ENCODE data around the gene PHKA2. TPM values are rescaled to one million over a fixed set of nuclear protein-coding genes. Genes with fewer than 3 reads are reported as not detected.

PHKA2 gene
- total RNA-seq, 1 donor from 2014 or later: 72.2 TPM

- no peak for DNase-seq (ENCODE audit: low spot score in 2 of 2, unreplicated experiment in 2 of 2)
- H3K4me1 Mint-ChIP-seq: peaks cover 8% of the 10 kb centered on the region
- no peak for TF ChIP-seq CTCF (IDR thresholded peaks at IDR 0.05; ENCODE audit: unreplicated experiment)
- H3K9me3 Mint-ChIP-seq: peaks cover 3% of the 10 kb centered on the region
- H3K36me3 Mint-ChIP-seq: peaks cover 6% of the 10 kb centered on the region
- H3K4me3 Mint-ChIP-seq: no peak overlapping the region
- H3K27ac Mint-ChIP-seq: no peak overlapping the region
- no peaks in the 10 kb centered on the region for H3K27me3 Mint-ChIP-seq (ENCODE audit: low read depth)
Measured at GRCh38 chrX:18898091-18898490, 85.8 kb downstream of the PHKA2 start.

DNA sequence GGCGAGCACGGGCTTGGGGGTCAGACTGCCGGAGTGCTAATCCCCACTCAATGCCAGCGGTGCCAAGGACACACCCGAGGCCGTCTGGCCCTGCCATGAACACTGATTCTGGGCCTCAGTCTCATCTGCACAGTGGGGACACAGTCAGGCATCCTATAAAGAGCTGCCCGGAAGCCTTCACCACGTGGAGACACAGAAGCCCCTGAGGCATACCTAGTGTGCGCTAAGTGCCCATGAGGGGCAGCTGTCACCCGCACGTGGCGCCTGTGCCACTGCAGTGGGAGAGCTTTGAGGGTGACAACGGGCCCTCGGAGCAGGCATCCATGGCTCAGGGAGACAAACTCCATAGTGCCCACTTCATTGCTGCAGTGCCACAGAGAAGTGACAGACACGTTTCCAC lies 86.3 kb downstream of the PHKA2 start:
- H3K9me3 Mint-ChIP-seq: no peaks in the 10 kb centered on the region
- peaks cover 8% of the 10 kb centered on the region for H3K4me1 Mint-ChIP-seq
- H3K4me3 Mint-ChIP-seq: no peak overlapping the region
- peaks cover 6% of the 10 kb centered on the region for H3K36me3 Mint-ChIP-seq
- no peak for TF ChIP-seq CTCF (IDR thresholded peaks at IDR 0.05; ENCODE audit: unreplicated experiment)
- no peaks in the 10 kb centered on the region for H3K27me3 Mint-ChIP-seq (ENCODE audit: low read depth)
- H3K27ac Mint-ChIP-seq: no peak overlapping the region
- DNase-seq (ENCODE audit: low spot score in 2 of 2, unreplicated experiment in 2 of 2): no peak

- H3K4me1 Mint-ChIP-seq: peaks cover 8% of the 10 kb centered on the region
- no peak for TF ChIP-seq CTCF (IDR thresholded peaks at IDR 0.05; ENCODE audit: unreplicated experiment)
- H3K27ac Mint-ChIP-seq: no peak overlapping the region
- H3K9me3 Mint-ChIP-seq: no peaks in the 10 kb centered on the region
- H3K27me3 Mint-ChIP-seq (ENCODE audit: low read depth): no peaks in the 10 kb centered on the region
- no peak for DNase-seq (ENCODE audit: low spot score in 2 of 2, unreplicated experiment in 2 of 2)
- H3K4me3 Mint-ChIP-seq: no peak overlapping the region
- H3K36me3 Mint-ChIP-seq: peaks cover 8% of the 10 kb centered on the region
Measured at GRCh38 chrX:18896680-18897544, 87.0 kb downstream of the PHKA2 start.

DNA sequence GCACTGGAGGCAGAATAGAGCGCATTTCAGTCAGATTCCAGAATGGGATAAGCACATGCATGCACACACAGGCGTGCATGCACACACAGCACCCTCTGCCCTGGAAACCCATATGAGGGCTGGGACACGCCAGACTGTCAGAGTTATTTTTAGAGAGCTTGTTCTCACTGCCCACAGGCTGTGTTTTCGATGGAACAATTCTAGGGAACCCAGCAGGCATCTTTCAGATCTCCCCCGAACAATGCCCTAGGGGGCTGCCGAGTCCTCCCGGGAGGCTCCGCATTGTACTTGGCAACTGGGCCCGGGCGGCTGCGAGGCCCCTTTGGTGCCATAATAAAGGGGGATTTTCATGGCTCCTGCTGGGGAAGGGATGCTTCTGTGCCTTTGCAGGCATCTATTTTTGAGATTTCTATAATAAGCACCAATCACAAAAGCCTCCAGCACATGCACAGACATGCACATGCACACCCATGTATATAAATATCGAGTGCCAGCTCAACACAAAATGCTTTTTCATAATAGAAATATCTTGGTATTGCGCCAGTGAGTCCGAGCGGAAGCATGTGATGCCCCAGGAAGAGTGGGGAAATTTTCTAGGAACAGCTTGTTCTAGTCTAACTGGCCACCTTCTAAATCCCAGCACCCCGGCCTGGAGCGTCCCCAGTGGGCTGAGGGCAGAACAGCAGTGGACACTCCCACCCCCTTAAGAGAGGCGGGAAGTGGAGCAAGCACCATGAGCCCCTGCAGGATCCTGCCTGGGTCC lies 88.5 kb downstream of the PHKA2 start:
- Mint-ChIP-seq H3K4me1 (peaks cover 4% of the 10 kb centered on the region), H3K27ac (no peak overlapping the region), H3K4me3 (no peak overlapping the region), H3K27me3 (ENCODE audit: low read depth) (no peaks in the 10 kb centered on the region), H3K36me3 (peaks cover 7% of the 10 kb centered on the region), H3K9me3 (no peaks in the 10 kb centered on the region)
- no peak for DNase-seq (ENCODE audit: low spot score in 2 of 2, unreplicated experiment in 2 of 2)
- TF ChIP-seq CTCF (IDR thresholded peaks at IDR 0.05; ENCODE audit: unreplicated experiment): no peak

GRCh38 chrX:18894156-18894555 lies 89.8 kb downstream of the PHKA2 start:
- Mint-ChIP-seq H3K9me3 (no peaks in the 10 kb centered on the region), H3K27me3 (ENCODE audit: low read depth) (no peaks in the 10 kb centered on the region), H3K4me1 (no peaks in the 10 kb centered on the region), H3K27ac (no peak overlapping the region), H3K36me3 (peaks cover 7% of the 10 kb centered on the region), H3K4me3 (no peak overlapping the region)
- DNase-seq (ENCODE audit: low spot score in 2 of 2, unreplicated experiment in 2 of 2): no peak
- TF ChIP-seq CTCF (IDR thresholded peaks at IDR 0.05; ENCODE audit: unreplicated experiment): no peak
